Keratinocyte (primary cell): ENCODE measurements around the gene GALNT9.

Source experiments
- CTCF ChIP-seq, 3 experiments: IDR thresholded peaks in 1 of 3; conservative IDR thresholded peaks in 1 of 3; optimal IDR thresholded peaks in 1 of 3; 2 replicates in 2 of 3; 3 replicates in 1 of 3; pipeline versions ENCODE3 to v1.5.1; 2011; ENCODE audit warnings: low read length in 3 of 3, mild to moderate bottlenecking in 3 of 3, moderate library complexity in 2 of 3, control low read depth in 1 of 3, inconsistent platforms in 1 of 3; ENCODE audit not compliant: insufficient read depth in 2 of 3; ENCODE audit errors: extremely low read depth in 1 of 3
- EZH2 ChIP-seq: IDR thresholded peaks from one replicate; pipeline ENCODE4 v1.6.1; 2012; ENCODE audit warnings: inconsistent platforms, mild to moderate bottlenecking, low read length, moderate library complexity

GRCh38 chr12:132273992-132274334, 55.4 kb downstream of the GALNT9 start:
- TF ChIP-seq CTCF (optimal IDR thresholded peaks at IDR 0.05 in 1 of 3, IDR thresholded peaks at IDR 0.05 in 1 of 3, conservative IDR thresholded peaks at IDR 0.05 in 1 of 3; ENCODE audit: extremely low read depth in 1 of 3, insufficient read depth in 2 of 3, low read length in 3 of 3) (no peak), EZH2 (no peak)
